ENCODE measurements around the gene GEMIN4.

GRCh38 chr17:737561-738113 lies 14.4 kb downstream of the GEMIN4 start:
- TF ChIP-seq CTCF (conservative IDR thresholded peaks at IDR 0.05 in 1 of 2, IDR thresholded peaks at IDR 0.05 in 1 of 2; ENCODE audit: low read depth in 1 of 2, low read length in 2 of 2) = no peak
- TF ChIP-seq EZH2 (IDR thresholded peaks at IDR 0.05; ENCODE audit: low read length, missing control alignments) = no peak
